RWPE2 (cell line): Measurements from ENCODE around the gene EVL.
A peak's percentile ranks its signal among the peaks of the same experiment; 100 is the strongest.

Source experiments
- ATAC-seq: fragments of 200-7000 bp; cut with Tn5 transposase; 3 replicates; pipeline ENCODE4 v1.9.1; 2021; ENCODE audit warnings: low read depth
- DNase-seq: peaks from one replicate; pipeline ENCODE4 v3.0.0-alpha.2; 2020; ENCODE audit warnings: low spot score
- H3K27ac ChIP-seq: fragments of 450-650 bp; 2 replicates; pipeline ENCODE4 v1.5.1; 2017; ENCODE audit warnings: mild to moderate bottlenecking; ENCODE audit not compliant: poor library complexity, severe bottlenecking
- H3K27me3 ChIP-seq: fragments of 250-450 bp; sonication (Bioruptor Pico); 2 replicates; pipeline ENCODE4 v1.5.1; 2021; ENCODE audit warnings: mild to moderate bottlenecking, moderate library complexity; ENCODE audit not compliant: insufficient read depth, poor library complexity, severe bottlenecking
- H3K36me3 ChIP-seq: fragments of 250-450 bp; sonication (Bioruptor Pico); 2 replicates; pipeline ENCODE4 v1.5.1; 2020; ENCODE audit warnings: low read depth, mild to moderate bottlenecking, moderate library complexity
- H3K4me1 ChIP-seq: fragments of 250-450 bp; sonication (Bioruptor Pico); 2 replicates; pipeline ENCODE4 v1.5.1; 2021; ENCODE audit warnings: mild to moderate bottlenecking, moderate library complexity; ENCODE audit not compliant: insufficient read depth, poor library complexity, severe bottlenecking
- H3K4me3 ChIP-seq: fragments of 250-450 bp; sonication (Bioruptor Pico); 2 replicates; pipeline ENCODE4 v1.5.1; 2021; ENCODE audit warnings: mild to moderate bottlenecking, moderate library complexity; ENCODE audit not compliant: severe bottlenecking
- H3K9me3 ChIP-seq: fragments of 250-450 bp; sonication (Bioruptor Pico); 2 replicates; pipeline ENCODE4 v1.5.1; 2021; ENCODE audit warnings: mild to moderate bottlenecking, moderate library complexity; ENCODE audit not compliant: severe bottlenecking
- TF ChIP-seq, protein P1 (sequence below): fragments of 450-650 bp; IDR thresholded peaks from one replicate; pipeline ENCODE4 v1.5.1; 2017; ENCODE audit warnings: mild to moderate bottlenecking, moderate library complexity; ENCODE audit not compliant: poor library complexity, severe bottlenecking

Gene EVL

DNA sequence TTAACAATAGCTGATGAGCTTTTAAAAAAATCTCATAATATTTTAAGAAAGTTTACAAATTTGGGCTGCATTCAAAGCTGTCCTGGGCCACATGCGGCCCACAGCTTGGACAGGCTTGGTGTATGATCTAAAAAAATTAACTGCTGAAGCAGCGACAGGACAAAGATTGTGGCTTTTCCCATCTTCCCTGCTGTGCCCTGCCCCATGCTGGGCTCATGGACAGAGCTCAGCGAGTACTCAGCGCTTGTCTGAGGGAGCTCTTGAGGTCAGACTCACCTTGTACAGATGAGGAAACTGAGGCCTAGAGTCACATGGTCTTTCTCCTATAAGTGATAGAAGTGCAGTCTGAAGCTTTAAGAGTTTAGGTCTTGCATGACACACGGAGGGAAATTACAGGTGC, 15.0 kb downstream of the EVL start:
- no peaks in the 10 kb centered on the region for H3K27me3 ChIP-seq
- H3K4me3 ChIP-seq: no peak overlapping the region
- H3K36me3 ChIP-seq: no peaks in the 10 kb centered on the region; the same call in 1 of the 2 replicates
- H3K9me3 ChIP-seq: no peaks in the 10 kb centered on the region
- peaks cover 21% of the 10 kb centered on the region for H3K4me1 ChIP-seq
- TF ChIP-seq, protein P1, sequence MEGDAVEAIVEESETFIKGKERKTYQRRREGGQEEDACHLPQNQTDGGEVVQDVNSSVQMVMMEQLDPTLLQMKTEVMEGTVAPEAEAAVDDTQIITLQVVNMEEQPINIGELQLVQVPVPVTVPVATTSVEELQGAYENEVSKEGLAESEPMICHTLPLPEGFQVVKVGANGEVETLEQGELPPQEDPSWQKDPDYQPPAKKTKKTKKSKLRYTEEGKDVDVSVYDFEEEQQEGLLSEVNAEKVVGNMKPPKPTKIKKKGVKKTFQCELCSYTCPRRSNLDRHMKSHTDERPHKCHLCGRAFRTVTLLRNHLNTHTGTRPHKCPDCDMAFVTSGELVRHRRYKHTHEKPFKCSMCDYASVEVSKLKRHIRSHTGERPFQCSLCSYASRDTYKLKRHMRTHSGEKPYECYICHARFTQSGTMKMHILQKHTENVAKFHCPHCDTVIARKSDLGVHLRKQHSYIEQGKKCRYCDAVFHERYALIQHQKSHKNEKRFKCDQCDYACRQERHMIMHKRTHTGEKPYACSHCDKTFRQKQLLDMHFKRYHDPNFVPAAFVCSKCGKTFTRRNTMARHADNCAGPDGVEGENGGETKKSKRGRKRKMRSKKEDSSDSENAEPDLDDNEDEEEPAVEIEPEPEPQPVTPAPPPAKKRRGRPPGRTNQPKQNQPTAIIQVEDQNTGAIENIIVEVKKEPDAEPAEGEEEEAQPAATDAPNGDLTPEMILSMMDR: no peak
- H3K27ac ChIP-seq: no peak overlapping the region
- DNase-seq (no peak), ATAC-seq (no peak)

DNA sequence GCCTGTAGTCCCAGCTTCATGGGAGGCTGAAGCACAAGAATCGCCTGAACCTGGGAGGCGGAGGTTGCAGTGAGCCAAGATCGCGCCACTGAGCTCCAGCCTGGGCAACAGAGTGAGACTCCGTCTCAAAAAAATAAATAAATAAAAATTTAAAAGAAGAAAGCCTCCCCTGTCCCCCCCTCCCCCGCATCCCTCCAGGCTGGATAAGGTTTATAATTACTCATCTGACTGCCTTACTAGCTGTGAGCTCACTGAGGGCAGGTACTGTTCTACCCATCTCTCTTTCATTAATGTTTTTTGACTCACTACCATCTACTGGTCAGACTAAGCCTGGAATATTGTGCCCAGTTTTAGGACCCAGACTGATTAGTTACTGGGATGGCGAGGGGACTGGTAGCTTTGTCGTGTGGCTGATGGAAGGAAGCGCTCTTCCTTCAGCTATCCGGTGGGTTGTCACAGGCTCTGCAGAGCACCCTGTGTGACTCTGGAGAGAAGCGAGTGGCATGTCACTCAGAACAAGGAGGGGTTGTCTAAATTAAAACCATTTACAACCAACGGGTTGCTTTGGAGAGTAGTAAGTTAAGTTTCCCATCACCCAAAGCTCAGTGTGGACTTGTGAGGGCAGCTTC, 16.9 kb downstream of the EVL start:
- ATAC-seq (no peak), DNase-seq (no peak)
- Histone ChIP-seq H3K9me3 (no peaks in the 10 kb centered on the region), H3K36me3 (no peaks in the 10 kb centered on the region; the same call in 1 of the 2 replicates), H3K27ac (no peak overlapping the region), H3K4me1 (peaks cover 14% of the 10 kb centered on the region), H3K27me3 (no peaks in the 10 kb centered on the region), H3K4me3 (no peak overlapping the region)
- TF ChIP-seq, protein P1: no peak

- Histone ChIP-seq H3K4me1 (peaks cover 14% of the 10 kb centered on the region), H3K9me3 (no peaks in the 10 kb centered on the region), H3K36me3 (no peaks in the 10 kb centered on the region; the same call in 1 of the 2 replicates), H3K4me3 (no peak overlapping the region), H3K27me3 (no peaks in the 10 kb centered on the region), H3K27ac (peak overlapping the region; percentile 51)
- TF ChIP-seq, protein P1: no peak
- ATAC-seq: no peak
- DNase-seq: no peak
These were observed 17.5 kb downstream of the EVL start for GRCh38 chr14:100082723-100083122.

DNA sequence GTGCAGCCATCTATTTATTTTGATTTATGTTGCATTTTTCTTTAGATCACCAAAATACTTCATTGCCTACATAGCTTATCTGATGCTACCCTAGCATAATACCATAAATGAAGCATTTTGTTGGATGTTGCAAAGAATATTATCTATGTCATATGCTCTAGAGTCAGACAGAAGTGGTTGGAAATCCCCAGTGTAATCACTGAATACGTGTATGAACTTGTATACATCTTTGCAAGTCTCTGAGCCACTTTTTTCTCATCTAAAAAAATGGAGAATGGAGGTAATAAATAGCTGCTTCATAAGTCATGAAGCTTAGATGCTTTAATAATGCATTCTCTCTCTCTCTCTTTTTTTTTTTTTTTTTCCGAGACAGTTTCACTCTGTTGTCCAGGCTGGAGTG, 18.5 kb downstream of the EVL start:
- Histone ChIP-seq H3K4me1 (peaks cover 14% of the 10 kb centered on the region), H3K27me3 (no peaks in the 10 kb centered on the region), H3K27ac (peak overlapping the region; percentile 51), H3K36me3 (no peaks in the 10 kb centered on the region; the same call in 1 of the 2 replicates), H3K9me3 (no peaks in the 10 kb centered on the region), H3K4me3 (no peak overlapping the region)
- DNase-seq: no peak
- TF ChIP-seq, protein P1: no peak
- ATAC-seq: peak; percentile 78

- Histone ChIP-seq H3K9me3 (no peaks in the 10 kb centered on the region), H3K4me1 (peaks cover 14% of the 10 kb centered on the region), H3K36me3 (no peaks in the 10 kb centered on the region; the same call in 1 of the 2 replicates), H3K27me3 (no peaks in the 10 kb centered on the region), H3K4me3 (no peak overlapping the region), H3K27ac (peak overlapping the region; percentile 51)
- ATAC-seq: no peak
- DNase-seq: no peak
- TF ChIP-seq, protein P1: no peak
These were observed 19.4 kb downstream of the EVL start for GRCh38 chr14:100084591-100084990.
